ENCODE measurements around the gene SERPINB1.
A peak's percentile ranks its signal among the peaks of the same experiment; 100 is the strongest.
"Not testable (repeated sequence)": the region's sequence is repeated elsewhere in the genome, so short reads cannot be mapped to it uniquely, and the experiment has no call there.

The SERPINB1 gene

GRCh38 chr6:2841264-2842138 lies at the start of gene SERPINB1:
TSS of gene SERPINB1 (minus strand) at chr6:2841863. CDS start at chr6:2840586, 1,277 bp downstream.
- peak; percentile 26 to 43 for DNase-seq (ENCODE audit: low read depth in 2 of 2)

GRCh38 chr6:2890976-2891767 lies 49.5 kb upstream of the SERPINB1 start:
- DNase-seq (ENCODE audit: low read depth in 2 of 2): no peak

DNA sequence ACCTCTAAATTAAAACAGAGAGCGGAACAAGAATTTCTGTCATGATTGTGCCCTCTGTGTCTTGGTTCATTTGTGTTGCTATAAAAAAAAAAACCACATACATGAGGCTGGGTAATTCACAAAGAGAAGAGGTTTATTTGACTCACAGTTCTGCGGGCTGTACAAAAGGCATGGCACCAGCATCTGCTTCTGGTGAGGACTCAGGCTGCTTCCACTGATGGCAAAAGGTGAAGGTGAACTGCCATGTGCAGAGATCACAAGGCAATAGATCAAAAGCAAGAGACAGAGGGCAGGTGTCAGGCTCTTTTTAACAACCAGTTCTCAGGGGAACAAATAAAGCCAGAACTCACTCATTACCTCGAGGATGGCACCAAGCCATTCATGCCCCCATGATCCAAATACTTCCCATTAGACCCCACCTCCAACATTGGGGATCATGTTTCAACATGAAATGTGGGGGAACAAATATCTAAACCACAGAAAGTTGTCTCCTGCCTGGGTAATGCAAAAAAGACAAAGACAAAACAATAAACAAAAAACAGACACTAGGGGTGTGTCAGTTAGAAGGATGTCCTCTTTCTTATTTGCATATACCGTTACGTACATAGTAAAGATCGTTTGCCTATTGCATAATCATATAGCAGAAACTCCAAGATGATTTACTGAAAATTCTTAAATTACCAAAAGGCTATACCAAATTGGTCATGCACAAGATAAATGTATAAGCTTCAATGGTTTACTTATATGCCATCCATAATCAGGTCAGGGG lies 44.5 kb upstream of the SERPINB1 start:
- no peak for DNase-seq (ENCODE audit: low read depth in 2 of 2)

DNA sequence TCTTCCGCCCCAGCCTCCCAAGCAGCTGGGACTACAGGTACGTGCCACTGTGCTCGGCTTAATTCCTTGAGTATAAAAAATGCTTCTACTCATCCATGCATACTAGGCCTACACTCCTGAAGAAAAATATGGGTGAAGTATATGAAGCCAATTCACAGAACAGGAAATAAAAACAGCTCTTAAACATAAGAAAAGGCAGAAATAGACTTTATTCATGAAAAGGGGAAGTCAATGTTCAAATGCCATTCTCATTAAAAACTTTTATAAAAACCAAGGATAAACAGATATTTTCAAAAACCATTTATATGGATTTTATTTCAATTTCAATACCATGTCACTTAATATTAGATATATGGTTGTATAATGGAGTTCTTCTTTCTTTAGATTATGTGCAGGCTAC lies 43.1 kb upstream of the SERPINB1 start:
- DNase-seq (ENCODE audit: low read depth in 2 of 2): no peak

DNA sequence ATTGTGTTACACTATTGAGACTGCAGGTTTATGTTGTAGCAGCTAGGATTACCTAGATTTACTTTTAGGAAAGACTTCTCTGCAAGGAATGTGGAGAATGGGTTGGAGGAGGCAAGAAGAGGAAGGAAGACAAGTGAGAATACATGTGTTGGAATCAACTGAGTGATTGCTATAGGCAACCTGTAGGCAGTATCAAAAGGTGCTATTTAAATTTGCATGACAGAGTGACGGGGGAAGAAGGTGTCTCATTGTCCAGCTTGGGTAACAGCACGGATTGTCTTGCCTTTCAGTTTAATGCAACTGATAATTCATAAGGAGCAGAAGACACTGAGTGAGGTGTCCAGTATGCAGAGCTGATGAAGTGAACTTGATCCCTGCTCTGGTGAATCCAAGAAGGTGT lies 42.0 kb upstream of the SERPINB1 start:
- DNase-seq (ENCODE audit: low read depth in 2 of 2): no peak

DNA sequence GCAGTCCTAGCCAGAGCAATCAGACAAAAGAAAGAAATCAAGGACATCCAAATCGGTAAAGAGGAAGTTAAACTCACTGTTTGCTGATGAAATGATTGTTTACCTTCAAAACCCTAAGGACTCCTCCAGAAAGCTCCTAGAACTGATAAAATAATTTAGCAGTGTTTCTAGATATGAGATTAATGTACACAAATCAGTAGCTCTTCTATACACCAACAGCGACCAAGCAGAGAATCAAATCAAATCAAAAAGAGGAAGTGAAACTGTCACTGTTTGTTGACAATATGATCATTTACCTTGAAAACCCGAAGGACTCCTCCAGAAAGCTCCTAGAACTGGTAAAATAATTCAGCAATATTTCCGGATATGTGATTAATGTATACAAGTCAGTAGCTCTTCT lies 39.8 kb upstream of the SERPINB1 start:
- DNase-seq (ENCODE audit: low read depth in 2 of 2): no peak

GRCh38 chr6:2880156-2880555 lies 38.5 kb upstream of the SERPINB1 start:
- DNase-seq (ENCODE audit: low read depth in 2 of 2): not testable (repeated sequence)

DNA sequence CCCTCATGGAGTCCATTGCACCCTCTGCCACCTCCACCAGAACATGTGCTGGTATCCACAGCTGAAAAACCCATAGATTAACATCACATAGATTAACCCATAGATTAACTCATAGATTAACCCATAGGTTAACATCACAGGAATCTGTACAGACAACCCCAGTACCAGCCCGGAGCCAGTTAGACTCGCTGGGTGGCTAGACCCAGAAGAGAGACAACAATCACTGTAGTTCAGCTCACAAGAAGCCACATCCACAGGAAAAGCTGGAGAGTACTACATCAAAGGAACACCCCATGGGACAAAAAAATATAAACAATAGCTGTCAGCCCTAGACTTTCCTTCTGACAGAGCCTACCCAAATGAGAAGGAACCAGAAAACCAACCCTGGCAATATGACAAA lies 36.3 kb upstream of the SERPINB1 start:
- DNase-seq (ENCODE audit: low read depth in 2 of 2): no peak

GRCh38 chr6:2877057-2877882 lies 35.6 kb upstream of the SERPINB1 start:
- no peak for DNase-seq (ENCODE audit: low read depth in 2 of 2)

- DNase-seq (ENCODE audit: low read depth in 2 of 2): no peak
Measured at GRCh38 chr6:2876210-2877056, 34.8 kb upstream of the SERPINB1 start.

DNA sequence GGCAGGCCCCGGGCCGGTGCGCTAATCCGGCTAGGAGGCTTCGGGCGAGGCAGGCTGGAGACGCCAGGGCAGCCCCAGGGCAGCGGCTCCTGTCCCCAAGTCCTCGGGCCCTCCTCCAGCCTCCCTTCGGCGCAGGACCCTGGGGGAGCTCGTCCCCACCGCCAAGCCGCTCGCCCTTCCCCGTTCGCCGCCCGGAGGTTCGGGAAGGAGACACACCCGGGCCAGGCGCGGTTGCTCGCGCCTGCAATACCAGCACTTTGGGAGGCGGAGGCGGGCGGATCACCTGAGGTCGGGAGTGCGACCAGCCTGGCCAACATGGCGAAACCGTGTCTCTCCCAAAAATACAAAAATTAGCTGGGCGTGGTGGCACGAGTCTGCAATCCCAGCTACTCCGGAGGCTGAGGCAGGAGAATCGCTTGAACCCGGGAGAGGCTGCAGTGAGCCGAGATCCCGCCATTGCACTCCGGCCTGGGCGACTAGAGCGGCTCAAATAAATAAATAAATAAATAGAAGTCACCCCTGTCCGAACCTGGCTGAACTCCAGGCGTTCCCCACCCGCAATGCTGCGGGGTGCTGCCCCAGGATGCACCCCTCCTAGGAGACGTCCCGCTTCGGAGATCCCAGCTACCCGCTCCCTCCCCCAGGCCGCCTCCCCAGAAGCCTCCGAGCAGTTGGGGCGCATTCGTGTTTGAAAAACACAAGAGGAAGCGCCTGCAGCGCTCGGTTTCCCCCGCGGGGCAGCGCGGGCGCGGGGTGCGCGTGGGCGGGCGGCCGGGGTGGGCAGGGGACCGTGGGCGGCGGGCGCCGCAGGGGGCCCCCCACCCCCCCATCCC lies 33.9 kb upstream of the SERPINB1 start:
- peak in 1 of 2 donors; percentile 17 for DNase-seq (ENCODE audit: low read depth in 2 of 2)

GRCh38 chr6:2873643-2874042 lies 32.0 kb upstream of the SERPINB1 start:
- DNase-seq (ENCODE audit: low read depth in 2 of 2): no peak

DNA sequence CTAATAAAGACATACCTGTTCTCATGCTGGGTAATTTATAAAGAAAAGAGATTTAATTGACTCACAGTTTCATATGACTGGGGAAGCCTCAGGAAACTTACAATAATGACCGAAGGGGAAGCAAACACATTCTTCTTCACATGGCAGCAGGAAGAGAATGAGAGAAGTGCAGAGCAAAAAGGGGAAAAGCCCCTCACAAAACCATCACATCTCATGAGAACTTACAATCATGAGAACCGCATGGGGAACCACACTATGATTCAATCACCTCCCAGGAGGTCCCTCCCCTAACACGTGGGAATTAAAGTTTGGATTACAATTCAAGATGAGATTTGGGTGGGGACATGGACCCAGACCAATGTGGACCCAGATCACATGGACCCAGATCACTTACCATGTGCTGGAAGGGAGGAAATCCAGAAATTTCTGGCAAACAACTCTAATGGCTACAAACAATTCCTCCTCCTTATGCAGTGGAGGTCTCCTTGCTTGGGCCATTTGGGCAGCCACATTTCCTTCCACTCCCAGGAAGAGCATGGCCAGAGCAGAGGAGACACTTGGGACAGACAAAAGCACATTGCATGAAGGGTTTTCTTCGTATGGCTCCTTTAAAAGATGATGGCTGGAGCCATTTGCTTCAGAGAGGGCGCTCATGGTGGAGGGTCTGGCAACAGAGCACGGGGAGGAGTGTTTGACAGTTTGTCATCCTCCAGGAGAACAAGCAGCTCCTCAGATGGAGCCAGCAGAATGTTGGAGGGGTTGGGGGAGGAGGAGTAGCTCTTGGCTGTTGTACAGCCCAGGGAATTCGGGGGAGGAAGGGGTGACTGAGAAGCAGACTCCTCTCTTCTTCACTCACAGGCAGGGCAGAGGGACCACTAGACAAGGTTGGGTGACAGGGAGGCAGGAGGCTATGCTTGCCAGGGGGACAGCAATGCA lies 31.0 kb upstream of the SERPINB1 start:
- no peak for DNase-seq (ENCODE audit: low read depth in 2 of 2)

DNA sequence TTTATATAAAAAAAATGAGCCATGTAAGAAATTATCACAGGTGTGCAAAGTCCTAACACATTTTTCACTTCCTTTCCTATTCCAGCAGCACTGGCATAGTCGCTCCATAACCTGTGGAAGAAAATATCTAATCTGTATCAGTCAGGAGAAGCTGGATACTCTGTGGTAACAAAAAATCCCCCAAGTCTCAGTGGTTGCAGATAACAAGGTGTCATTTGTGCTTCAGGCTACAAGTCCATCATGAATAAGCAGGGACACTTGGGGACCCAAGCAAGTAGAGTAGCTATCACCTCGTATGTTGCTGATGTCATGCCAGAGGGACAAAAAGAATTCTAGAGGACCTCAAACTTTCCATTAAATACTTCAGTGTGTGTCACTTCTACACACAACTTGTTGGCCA lies 30.3 kb upstream of the SERPINB1 start:
- DNase-seq (ENCODE audit: low read depth in 2 of 2): no peak

DNA sequence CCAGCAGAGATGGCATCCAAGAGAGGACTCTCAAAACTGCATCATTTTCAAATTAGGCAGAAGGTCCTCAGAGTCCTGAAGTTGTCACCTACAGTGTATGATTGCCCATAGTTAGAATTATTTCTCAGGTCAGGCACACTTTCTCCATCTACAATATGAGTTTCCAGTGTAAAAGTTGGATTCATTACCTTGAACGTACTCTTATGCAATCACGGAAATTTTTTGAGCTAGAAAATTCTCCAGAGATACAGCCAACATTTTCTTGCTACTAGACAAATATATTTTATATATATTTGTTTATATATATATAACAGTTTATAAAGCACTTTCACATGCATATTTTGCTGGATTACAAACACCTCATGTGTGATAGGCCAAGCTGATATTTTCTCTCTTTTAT lies 29.4 kb upstream of the SERPINB1 start:
- DNase-seq (ENCODE audit: low read depth in 2 of 2): no peak

- no peak for DNase-seq (ENCODE audit: low read depth in 2 of 2)
Measured at GRCh38 chr6:2870046-2870636, 28.5 kb upstream of the SERPINB1 start.

GRCh38 chr6:2868637-2869036 lies 27.0 kb upstream of the SERPINB1 start:
- DNase-seq (ENCODE audit: low read depth in 2 of 2): no peak

All from stimulated activated CD4-positive, alpha-beta T cell treated with anti-CD3 and anti-CD28 coated beads, Interleukin-1b, Interleukin-23, amount 100 ng/mL, for 1 hour (primary cell).